ENCODE data around the gene LRRC4C. TPM values are rescaled to one million over a fixed set of nuclear protein-coding genes. Genes with fewer than 3 reads are reported as not detected.

Gene LRRC4C
- total RNA-seq, 1 experiment from 2014 or later, result not detected

DNA sequence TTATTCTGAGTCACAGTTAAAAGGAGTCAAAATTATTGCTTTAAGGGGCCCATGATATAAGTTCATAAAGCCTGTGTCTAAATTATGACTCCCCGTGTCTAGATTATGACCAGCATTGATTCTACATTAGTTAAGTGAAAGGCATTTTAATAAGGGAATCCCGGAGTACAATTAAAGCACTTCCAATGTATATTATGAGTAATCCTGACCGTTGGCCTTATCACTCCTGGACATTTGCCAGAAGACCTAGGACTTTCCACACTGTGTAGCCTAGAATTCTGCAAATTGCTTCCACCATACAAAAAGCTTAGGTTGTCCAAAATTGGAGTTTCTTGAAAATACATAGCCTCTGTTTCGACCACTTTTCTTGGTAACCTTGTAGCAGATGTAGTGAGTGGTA lies 1292.6 kb downstream of the LRRC4C start:
- no peak for TF ChIP-seq EZH2 (IDR thresholded peaks at IDR 0.05; ENCODE audit: low read length, unreplicated experiment)
- TF ChIP-seq EZH2phosphoT487 (IDR thresholded peaks at IDR 0.05; ENCODE audit: borderline replicate concordance, low read length), result no peak
- TF ChIP-seq, protein P1, sequence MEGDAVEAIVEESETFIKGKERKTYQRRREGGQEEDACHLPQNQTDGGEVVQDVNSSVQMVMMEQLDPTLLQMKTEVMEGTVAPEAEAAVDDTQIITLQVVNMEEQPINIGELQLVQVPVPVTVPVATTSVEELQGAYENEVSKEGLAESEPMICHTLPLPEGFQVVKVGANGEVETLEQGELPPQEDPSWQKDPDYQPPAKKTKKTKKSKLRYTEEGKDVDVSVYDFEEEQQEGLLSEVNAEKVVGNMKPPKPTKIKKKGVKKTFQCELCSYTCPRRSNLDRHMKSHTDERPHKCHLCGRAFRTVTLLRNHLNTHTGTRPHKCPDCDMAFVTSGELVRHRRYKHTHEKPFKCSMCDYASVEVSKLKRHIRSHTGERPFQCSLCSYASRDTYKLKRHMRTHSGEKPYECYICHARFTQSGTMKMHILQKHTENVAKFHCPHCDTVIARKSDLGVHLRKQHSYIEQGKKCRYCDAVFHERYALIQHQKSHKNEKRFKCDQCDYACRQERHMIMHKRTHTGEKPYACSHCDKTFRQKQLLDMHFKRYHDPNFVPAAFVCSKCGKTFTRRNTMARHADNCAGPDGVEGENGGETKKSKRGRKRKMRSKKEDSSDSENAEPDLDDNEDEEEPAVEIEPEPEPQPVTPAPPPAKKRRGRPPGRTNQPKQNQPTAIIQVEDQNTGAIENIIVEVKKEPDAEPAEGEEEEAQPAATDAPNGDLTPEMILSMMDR (conservative IDR thresholded peaks at IDR 0.05; ENCODE audit: low read depth, low read length), result no peak
- Histone ChIP-seq H3K9me2 (replicated peaks; ENCODE audit: low read length) (no peaks in the 10 kb centered on the region), H3K4me2 (ENCODE audit: low read length) (no peak overlapping the region), H3K9ac (ENCODE audit: low read length) (no peak overlapping the region), H3K79me2 (ENCODE audit: low read length) (no peaks in the 10 kb centered on the region), H3K27me3 (ENCODE audit: low read length) (0 out of 2 replicates have a peak, but pooled peaks cover 5% of the 10 kb centered on the region), H3K4me3 (ENCODE audit: low read length) (no peak overlapping the region), H2AFZ (ENCODE audit: low read length) (no peak overlapping the region), H3K36me3 (ENCODE audit: low read depth, low read length) (no peaks in the 10 kb centered on the region), H3K4me1 (ENCODE audit: insufficient read depth, low read length) (no peaks in the 10 kb centered on the region), H3F3A (ENCODE audit: low read length, unreplicated experiment) (no peaks in the 10 kb centered on the region), H3K27ac (ENCODE audit: low read length) (no peak overlapping the region), H3K9me3 (ENCODE audit: low read length) (no peaks in the 10 kb centered on the region), H4K20me1 (ENCODE audit: low read length) (no peaks in the 10 kb centered on the region)
- POLR2A ChIA-PET (ENCODE audit: unreplicated experiment), result no interaction called here
- intact Hi-C loops (cut with micrococcal nuclease), result no loop called here
- DNase-seq, result peak; percentile 18
- CTCF ChIA-PET, result no interaction called here
- no TSS peak for BruUV-seq (replicated peaks)
- ATAC-seq, result no peak

DNA sequence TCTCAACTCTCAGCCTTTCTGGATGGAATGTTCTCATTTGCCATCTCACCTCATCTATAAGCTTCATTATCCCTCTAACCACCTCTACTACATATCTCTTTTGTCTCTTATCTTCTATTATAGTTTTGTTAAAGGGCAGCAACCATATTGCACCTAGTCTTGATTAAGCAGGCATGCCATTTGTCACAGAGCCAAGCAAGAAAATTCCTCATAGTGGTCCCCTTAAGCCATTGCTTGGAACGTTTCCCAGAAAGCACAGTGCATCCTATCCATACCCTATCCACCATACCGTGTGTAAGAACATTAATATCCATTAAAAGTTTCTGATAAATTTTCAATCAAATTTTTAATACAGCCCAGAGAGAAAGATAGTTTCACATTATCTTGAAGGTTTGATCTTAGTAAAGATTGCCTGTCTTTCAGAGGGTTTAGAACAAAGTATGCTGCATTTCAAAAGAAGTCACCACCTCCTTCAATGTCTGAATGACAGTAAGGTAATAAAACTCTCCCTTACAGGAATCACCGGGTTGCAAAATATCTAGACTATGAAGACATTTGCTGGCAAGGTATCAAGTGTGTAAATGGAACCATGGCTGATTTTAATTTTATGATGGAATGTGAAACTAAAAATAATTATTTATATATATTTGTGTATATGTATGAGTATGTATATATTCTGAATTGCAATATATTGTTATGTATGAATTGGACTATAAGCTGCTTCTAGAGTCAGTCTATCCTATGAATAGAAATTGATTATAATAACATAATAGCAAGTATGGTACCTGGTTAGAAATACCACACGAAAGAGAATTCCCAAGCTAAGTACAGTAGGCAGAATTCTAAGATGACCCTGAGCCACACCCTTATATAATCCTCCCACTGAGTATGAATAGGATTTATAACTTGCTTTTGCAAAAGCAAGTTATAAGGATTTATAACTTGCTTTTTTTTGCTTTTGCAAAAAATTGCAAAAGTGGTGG lies 1296.3 kb downstream of the LRRC4C start:
- POLR2A ChIA-PET (ENCODE audit: unreplicated experiment), result no interaction called here
- Histone ChIP-seq H3K4me3 (ENCODE audit: low read length) (no peak overlapping the region), H3K27ac (ENCODE audit: low read length) (no peak overlapping the region), H3K4me2 (ENCODE audit: low read length) (no peak overlapping the region), H3K79me2 (ENCODE audit: low read length) (no peaks in the 10 kb centered on the region), H2AFZ (ENCODE audit: low read length) (no peak overlapping the region), H3K9ac (ENCODE audit: low read length) (no peak overlapping the region), H3K36me3 (ENCODE audit: low read depth, low read length) (no peaks in the 10 kb centered on the region), H3K9me3 (ENCODE audit: low read length) (no peaks in the 10 kb centered on the region), H3K27me3 (ENCODE audit: low read length) (no peaks in the 10 kb centered on the region), H3F3A (ENCODE audit: low read length, unreplicated experiment) (no peaks in the 10 kb centered on the region), H3K4me1 (ENCODE audit: insufficient read depth, low read length) (no peaks in the 10 kb centered on the region), H3K9me2 (replicated peaks; ENCODE audit: low read length) (no peaks in the 10 kb centered on the region), H4K20me1 (ENCODE audit: low read length) (no peaks in the 10 kb centered on the region)
- intact Hi-C loops (cut with micrococcal nuclease), result no loop called here
- DNase-seq, result no peak
- TF ChIP-seq EZH2 (IDR thresholded peaks at IDR 0.05; ENCODE audit: low read length, unreplicated experiment) (no peak), EZH2phosphoT487 (IDR thresholded peaks at IDR 0.05; ENCODE audit: borderline replicate concordance, low read length) (no peak)
- TF ChIP-seq, protein P1 (conservative IDR thresholded peaks at IDR 0.05; ENCODE audit: low read depth, low read length), result no peak
- no TSS peak for BruUV-seq (replicated peaks)
- CTCF ChIA-PET, result no interaction called here
- ATAC-seq, result no peak

DNA sequence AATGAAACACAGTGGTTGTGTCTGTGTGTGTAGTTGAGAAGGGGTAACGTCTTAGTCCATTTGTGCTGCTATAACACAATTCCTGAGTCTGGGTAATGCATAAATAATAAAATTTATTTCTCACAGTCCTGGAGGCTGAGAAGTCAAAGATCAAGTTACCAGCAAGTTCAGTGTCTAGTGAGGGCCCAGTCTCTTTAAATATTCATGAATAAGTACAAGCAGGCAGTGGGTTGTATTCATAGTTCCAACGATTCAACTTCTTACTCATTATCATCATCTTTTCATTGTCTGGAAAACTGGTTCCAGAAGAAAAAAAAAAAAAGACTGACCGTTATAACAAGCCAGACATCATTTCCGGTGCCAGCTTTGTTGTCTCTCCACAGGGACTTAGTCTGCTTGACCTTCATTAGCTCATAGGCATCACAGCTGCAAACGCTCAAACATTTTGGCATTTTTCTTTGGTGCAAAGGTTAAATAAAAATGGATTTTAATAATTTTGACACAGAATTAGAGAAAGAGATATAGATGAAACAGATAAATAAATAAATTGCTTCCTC lies 1297.5 kb downstream of the LRRC4C start:
- ATAC-seq, result no peak
- Histone ChIP-seq H3K4me2 (ENCODE audit: low read length) (no peak overlapping the region), H3K36me3 (ENCODE audit: low read depth, low read length) (no peaks in the 10 kb centered on the region), H3K27me3 (ENCODE audit: low read length) (no peaks in the 10 kb centered on the region), H4K20me1 (ENCODE audit: low read length) (no peaks in the 10 kb centered on the region), H3K9me2 (replicated peaks; ENCODE audit: low read length) (no peaks in the 10 kb centered on the region), H3K4me1 (ENCODE audit: insufficient read depth, low read length) (no peaks in the 10 kb centered on the region), H2AFZ (ENCODE audit: low read length) (no peak overlapping the region), H3K27ac (ENCODE audit: low read length) (no peak overlapping the region), H3F3A (ENCODE audit: low read length, unreplicated experiment) (no peaks in the 10 kb centered on the region), H3K79me2 (ENCODE audit: low read length) (no peaks in the 10 kb centered on the region), H3K9me3 (ENCODE audit: low read length) (no peaks in the 10 kb centered on the region), H3K9ac (ENCODE audit: low read length) (no peak overlapping the region), H3K4me3 (ENCODE audit: low read length) (no peak overlapping the region)
- intact Hi-C loops (cut with micrococcal nuclease), result no loop called here
- ChIA-PET POLR2A (ENCODE audit: unreplicated experiment) (no interaction called here), CTCF (no interaction called here)
- DNase-seq, result no peak
- no TSS peak for BruUV-seq (replicated peaks)
- no peak for TF ChIP-seq EZH2 (IDR thresholded peaks at IDR 0.05; ENCODE audit: low read length, unreplicated experiment)
- no peak for TF ChIP-seq EZH2phosphoT487 (IDR thresholded peaks at IDR 0.05; ENCODE audit: borderline replicate concordance, low read length)
- TF ChIP-seq, protein P1 (conservative IDR thresholded peaks at IDR 0.05; ENCODE audit: low read depth, low read length), result no peak
